Lower leg skin (tissue), 3 donors: ENCODE results near the gene WASF3.

ENCODE experiments used
- CTCF ChIP-seq, 3 donors: fragments of 450-650 bp; IDR thresholded peaks; one replicate each; pipeline ENCODE4 v1.5.1; 2016; ENCODE audit warnings: antibody characterized with exemption in 3 of 3, mild to moderate bottlenecking in 3 of 3, moderate library complexity in 2 of 3
- POLR2A ChIP-seq, 2 donors: fragments of 450-650 bp; IDR thresholded peaks; one replicate each; pipeline ENCODE4 v1.6.1; 2016 to 2017; ENCODE audit warnings: antibody characterized with exemption in 2 of 2, mild to moderate bottlenecking in 1 of 2, moderate library complexity in 1 of 2

- TF ChIP-seq CTCF (IDR thresholded peaks at IDR 0.05) = no peak
- no peak for TF ChIP-seq POLR2A (IDR thresholded peaks at IDR 0.05)
These were observed 25.7 kb upstream of the WASF3 start for GRCh38 chr13:26531742-26532141.
